OCI-LY1 (cell line): ENCODE measurements around the gene RFC1.

Experiments
- H2AFZ ChIP-seq: fragments of 200-600 bp; sonication (generic), shearing (Covaris generic); 2 replicates; pipeline ENCODE4 v1.6.0; 2014; ENCODE audit warnings: antibody characterized with exemption, mild to moderate bottlenecking, low read length
- H3F3A ChIP-seq: fragments of 200-600 bp; sonication (generic), shearing (Covaris generic); 2 replicates; pipeline ENCODE4 v1.6.0; 2014; ENCODE audit warnings: mild to moderate bottlenecking, antibody characterized with exemption, low read length, moderate library complexity; ENCODE audit not compliant: insufficient read depth
- H3K27ac ChIP-seq: fragments of 200-600 bp; sonication (generic); 2 replicates; pipeline ENCODE4 v1.5.1; 2014; ENCODE audit warnings: low read length, mixed run types, mild to moderate bottlenecking, low read depth; ENCODE audit not compliant: poor library complexity, severe bottlenecking
- H3K27me3 ChIP-seq: fragments of 200-600 bp; sonication (generic); 2 replicates; pipeline ENCODE4 v1.6.0; 2014; ENCODE audit warnings: antibody characterized with exemption, mild to moderate bottlenecking, low read length, moderate library complexity; ENCODE audit not compliant: insufficient read depth
- H3K36me3 ChIP-seq: fragments of 200-600 bp; sonication (generic); 2 replicates; pipeline ENCODE4 v1.6.1; 2014; ENCODE audit warnings: mild to moderate bottlenecking, antibody characterized with exemption, low read length, moderate library complexity, mixed read lengths; ENCODE audit not compliant: insufficient read depth
- H3K4me1 ChIP-seq: fragments of 200-600 bp; sonication (generic); 2 replicates; pipeline ENCODE4 v1.5.1; 2014; ENCODE audit warnings: mild to moderate bottlenecking, low read length, moderate library complexity; ENCODE audit not compliant: insufficient read depth, severe bottlenecking
- H3K4me2 ChIP-seq: fragments of 200-600 bp; sonication (generic), shearing (Covaris generic); 2 replicates; pipeline ENCODE4 v1.6.1; 2014; ENCODE audit warnings: low read length
- H3K4me3 ChIP-seq: fragments of 200-600 bp; sonication (generic); 2 replicates; pipeline ENCODE4 v1.5.1; 2014; ENCODE audit warnings: low read length, low read depth, mild to moderate bottlenecking, mixed read lengths; ENCODE audit not compliant: poor library complexity, severe bottlenecking
- H3K79me2 ChIP-seq: fragments of 200-600 bp; shearing (Covaris generic); 2 replicates; pipeline ENCODE4 v1.6.1; 2016; ENCODE audit warnings: mixed run types, low read length, mixed read lengths; ENCODE audit not compliant: insufficient read depth
- H3K9ac ChIP-seq: fragments of 200-600 bp; sonication (generic), shearing (Covaris generic); 2 replicates; pipeline ENCODE4 v1.6.1; 2014; ENCODE audit warnings: mild to moderate bottlenecking, low read length, mixed read lengths
- H3K9me2 ChIP-seq: fragments of 200-600 bp; sonication (generic), shearing (Covaris generic); 2 replicates; pipeline ENCODE4 v1.6.1; 2014; ENCODE audit warnings: low read depth, mild to moderate bottlenecking, low read length, mixed read lengths
- H3K9me3 ChIP-seq: fragments of 200-600 bp; shearing (Covaris generic); 2 replicates; pipeline ENCODE4 v1.6.1; 2014; ENCODE audit warnings: low read length, mixed read lengths
- H4K20me1 ChIP-seq: fragments of 200-600 bp; sonication (generic), shearing (Covaris generic); 2 replicates; pipeline ENCODE4 v1.6.0; 2016; ENCODE audit warnings: mild to moderate bottlenecking, low read length; ENCODE audit not compliant: insufficient read depth
- EZH2 ChIP-seq: fragments of 200-600 bp; sonication (generic), shearing (Covaris generic); IDR thresholded peaks from 2 replicates; pipeline ENCODE4 v1.8.0; 2017; ENCODE audit warnings: borderline replicate concordance, mixed run types, mild to moderate bottlenecking, antibody characterized with exemption, low read length, moderate library complexity, mixed read lengths
- TF ChIP-seq, protein P1 (sequence below): fragments of 200-600 bp; sonication (generic), shearing (Covaris generic); IDR thresholded peaks from 2 replicates; pipeline ENCODE4 v1.5.1; 2017; ENCODE audit warnings: mild to moderate bottlenecking, antibody characterized with exemption, low read length, moderate library complexity, mixed read lengths

The RFC1 gene

DNA sequence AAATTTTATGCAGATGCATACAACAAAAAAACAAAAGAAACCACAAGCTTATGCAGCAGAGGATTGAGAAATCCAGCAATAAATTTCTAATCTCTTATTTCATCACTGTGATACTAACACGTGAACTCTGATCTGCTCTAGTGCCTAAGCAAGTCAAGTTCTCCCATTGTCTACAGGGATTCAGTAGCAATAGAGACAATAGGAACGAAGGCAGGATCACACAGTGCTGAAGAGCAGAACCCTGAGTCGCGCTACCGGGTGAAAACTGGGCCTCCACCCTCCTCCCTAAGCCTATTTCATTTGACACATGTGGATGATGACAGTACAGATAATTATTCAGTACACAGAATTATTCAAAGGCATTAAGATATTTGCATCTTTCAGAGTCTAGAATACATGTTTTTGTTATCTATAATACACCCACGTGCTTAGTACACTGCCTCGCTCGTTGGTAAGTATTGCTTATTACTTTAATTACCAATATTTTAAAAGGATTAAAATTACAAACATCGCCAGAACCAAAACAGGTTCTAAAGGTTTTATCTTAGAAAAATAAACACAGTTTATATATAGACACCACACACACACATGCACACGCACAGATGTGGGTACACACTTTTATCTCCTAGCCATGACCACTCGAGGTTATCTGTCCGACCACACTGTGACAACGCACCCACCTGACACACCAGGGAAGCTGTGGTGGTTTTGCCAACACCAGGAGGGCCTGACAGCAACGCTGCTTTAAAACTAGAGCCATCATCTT lies 60.1 kb downstream of the RFC1 start:
- Histone ChIP-seq H3K36me3 (peaks cover 91% of the 10 kb centered on the region), H3K9me3 (no peaks in the 10 kb centered on the region), H4K20me1 (no peaks in the 10 kb centered on the region), H3K9ac (no peak overlapping the region), H3F3A (no peaks in the 10 kb centered on the region), H3K27me3 (no peaks in the 10 kb centered on the region), H3K4me2 (no peak overlapping the region), H3K4me3 (no peak overlapping the region), H3K9me2 (no peaks in the 10 kb centered on the region), H3K79me2 (no peaks in the 10 kb centered on the region), H3K27ac (no peak overlapping the region), H3K4me1 (no peaks in the 10 kb centered on the region), H2AFZ (no peak overlapping the region)
- no peak for TF ChIP-seq EZH2
- TF ChIP-seq, protein P1, sequence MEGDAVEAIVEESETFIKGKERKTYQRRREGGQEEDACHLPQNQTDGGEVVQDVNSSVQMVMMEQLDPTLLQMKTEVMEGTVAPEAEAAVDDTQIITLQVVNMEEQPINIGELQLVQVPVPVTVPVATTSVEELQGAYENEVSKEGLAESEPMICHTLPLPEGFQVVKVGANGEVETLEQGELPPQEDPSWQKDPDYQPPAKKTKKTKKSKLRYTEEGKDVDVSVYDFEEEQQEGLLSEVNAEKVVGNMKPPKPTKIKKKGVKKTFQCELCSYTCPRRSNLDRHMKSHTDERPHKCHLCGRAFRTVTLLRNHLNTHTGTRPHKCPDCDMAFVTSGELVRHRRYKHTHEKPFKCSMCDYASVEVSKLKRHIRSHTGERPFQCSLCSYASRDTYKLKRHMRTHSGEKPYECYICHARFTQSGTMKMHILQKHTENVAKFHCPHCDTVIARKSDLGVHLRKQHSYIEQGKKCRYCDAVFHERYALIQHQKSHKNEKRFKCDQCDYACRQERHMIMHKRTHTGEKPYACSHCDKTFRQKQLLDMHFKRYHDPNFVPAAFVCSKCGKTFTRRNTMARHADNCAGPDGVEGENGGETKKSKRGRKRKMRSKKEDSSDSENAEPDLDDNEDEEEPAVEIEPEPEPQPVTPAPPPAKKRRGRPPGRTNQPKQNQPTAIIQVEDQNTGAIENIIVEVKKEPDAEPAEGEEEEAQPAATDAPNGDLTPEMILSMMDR, result no peak

DNA sequence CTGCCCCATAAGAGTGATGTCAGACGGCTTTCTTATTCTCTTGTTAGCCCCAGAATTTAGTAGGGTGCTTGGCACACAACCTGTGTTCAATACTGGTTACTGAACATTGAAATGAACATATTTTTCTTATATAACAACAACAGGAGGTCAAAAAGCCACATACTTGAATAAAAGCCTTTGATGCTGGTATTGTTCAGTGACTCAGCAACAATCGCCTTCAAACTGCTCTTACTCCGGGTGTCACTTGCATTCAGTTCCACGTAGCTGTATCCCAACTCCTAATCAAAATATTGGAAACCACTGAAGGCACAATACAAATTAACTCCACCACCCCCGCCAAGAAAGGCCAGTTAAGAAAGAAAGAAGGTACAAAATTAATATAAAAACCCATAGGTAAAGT lies 61.5 kb downstream of the RFC1 start:
- H3K9me2 ChIP-seq, result no peaks in the 10 kb centered on the region
- no peak for TF ChIP-seq EZH2
- TF ChIP-seq, protein P1, result no peak
- no peaks in the 10 kb centered on the region for H4K20me1 ChIP-seq
- H3K4me3 ChIP-seq, result no peak overlapping the region
- no peaks in the 10 kb centered on the region for H3K27me3 ChIP-seq
- H3F3A ChIP-seq, result no peaks in the 10 kb centered on the region
- H3K4me2 ChIP-seq, result no peak overlapping the region
- peaks cover 91% of the 10 kb centered on the region for H3K36me3 ChIP-seq
- no peaks in the 10 kb centered on the region for H3K9me3 ChIP-seq
- no peak overlapping the region for H2AFZ ChIP-seq
- H3K27ac ChIP-seq, result no peak overlapping the region
- H3K9ac ChIP-seq, result no peak overlapping the region
- H3K79me2 ChIP-seq, result no peaks in the 10 kb centered on the region
- H3K4me1 ChIP-seq, result no peaks in the 10 kb centered on the region

DNA sequence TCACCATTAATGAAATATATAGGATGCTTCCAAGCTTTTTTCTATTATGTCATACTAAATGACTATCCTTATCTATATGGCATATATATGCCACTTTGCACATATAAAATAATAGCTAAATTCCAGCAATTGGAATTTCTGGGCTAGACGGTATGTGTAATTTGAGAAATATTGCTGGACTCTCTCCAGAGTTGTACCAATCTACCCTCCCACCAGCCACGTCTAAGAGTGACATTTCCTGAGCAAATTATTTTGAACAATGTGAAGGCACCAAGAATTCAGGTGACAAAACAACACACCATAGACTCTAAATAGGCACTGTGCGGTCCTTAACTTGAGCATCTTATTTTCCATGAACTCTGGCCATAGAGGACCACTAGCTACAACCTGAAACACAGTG lies 62.3 kb downstream of the RFC1 start:
- peaks cover 90% of the 10 kb centered on the region for H3K36me3 ChIP-seq
- H3K27me3 ChIP-seq, result no peaks in the 10 kb centered on the region
- no peak overlapping the region for H2AFZ ChIP-seq
- H3K4me1 ChIP-seq, result no peaks in the 10 kb centered on the region
- H3K4me3 ChIP-seq, result no peak overlapping the region
- no peaks in the 10 kb centered on the region for H4K20me1 ChIP-seq
- H3K4me2 ChIP-seq, result no peak overlapping the region
- H3K9ac ChIP-seq, result no peak overlapping the region
- no peaks in the 10 kb centered on the region for H3K9me3 ChIP-seq
- no peaks in the 10 kb centered on the region for H3K79me2 ChIP-seq
- no peak for TF ChIP-seq EZH2
- TF ChIP-seq, protein P1, result no peak
- no peak overlapping the region for H3K27ac ChIP-seq
- no peaks in the 10 kb centered on the region for H3F3A ChIP-seq
- H3K9me2 ChIP-seq, result no peaks in the 10 kb centered on the region
